ENCODE data around the gene GOLGA6L10. TPM values are rescaled to one million over a fixed set of nuclear protein-coding genes. Genes with fewer than 3 reads are reported as not detected.
"Not testable (repeated sequence)": the region's sequence is repeated elsewhere in the genome, so short reads cannot be mapped to it uniquely, and the experiment has no call there.

GOLGA6L10 gene
- total and polyA plus RNA-seq, 2 of the 4 experiments (the other 2 are of a cell fraction): under 0.01 to 0.79 TPM

DNA sequence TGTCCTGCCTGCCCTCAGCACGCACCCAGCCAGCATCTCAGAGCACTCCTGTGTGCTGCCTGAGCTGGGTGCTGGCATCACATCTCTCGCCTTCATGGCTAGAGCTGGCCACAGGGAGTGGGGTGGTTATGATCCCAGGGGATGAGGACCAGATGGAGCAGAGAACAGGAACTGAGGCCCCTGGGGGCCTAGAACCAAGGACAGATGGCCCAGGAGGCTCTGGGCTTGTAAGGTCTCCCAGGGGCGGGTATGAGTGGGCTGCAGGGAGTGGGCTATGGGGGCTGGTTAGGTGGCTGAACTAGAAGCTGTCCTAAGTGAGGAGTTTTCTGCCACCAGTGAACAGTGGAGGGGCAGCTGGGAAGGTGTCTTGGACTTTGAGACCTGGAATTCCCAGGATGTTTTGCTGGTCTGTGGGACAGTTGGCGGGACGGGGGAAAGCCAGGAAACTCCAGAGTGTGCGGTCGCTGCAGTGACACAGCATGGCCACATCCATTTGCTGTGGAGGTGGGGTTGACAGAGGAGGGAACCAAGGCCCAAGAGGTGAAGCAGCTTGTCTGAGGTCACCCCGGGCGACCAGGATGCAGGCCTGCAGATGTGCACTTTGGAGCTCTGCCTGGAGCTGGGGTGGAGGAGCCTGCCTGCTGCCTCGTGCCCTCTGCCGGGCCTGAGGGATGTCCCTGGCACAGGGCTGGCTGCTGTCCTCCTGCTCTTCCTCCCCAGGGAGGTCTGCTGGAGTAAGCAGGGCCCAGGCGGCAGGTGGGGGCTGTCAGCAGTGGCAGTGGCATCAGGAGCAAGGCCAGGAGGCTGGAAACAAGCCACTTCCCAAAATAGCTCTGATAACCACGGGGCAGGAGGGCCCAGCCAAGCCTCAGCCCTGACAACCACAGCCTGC lies 16.3 kb downstream of the GOLGA6L10 start:
- intact Hi-C loops (cut with micrococcal nuclease); H3K79me1 ChIP-seq (ENCODE audit: low read depth in 1 of 2, low read length in 2 of 2); H3K14ac ChIP-seq (replicated peaks; ENCODE audit: low read depth, low read length); H3K27me3 ChIP-seq (ENCODE audit: control insufficient read depth, insufficient read depth, low read length); H2AFZ ChIP-seq (replicated peaks; ENCODE audit: low read length, poor library complexity); BruUV-seq (replicated peaks); H2AK5ac ChIP-seq (ENCODE audit: low read depth, low read length); H4K8ac ChIP-seq (ENCODE audit: low read depth in 2 of 2, low read length in 2 of 2); H4K91ac ChIP-seq (ENCODE audit: insufficient read depth, low read depth, low read length); H3K4ac ChIP-seq (ENCODE audit: low read depth, low read length); H3K9me3 ChIP-seq (ENCODE audit: control insufficient read depth, insufficient read depth, low read length); DNase-seq; dilution Hi-C loops (cut with HindIII; ENCODE audit: low sequenced_read_pairs, unreplicated experiment); in situ Hi-C loops (cut with MboI; ENCODE audit: low sequenced_read_pairs); H3K36me3 ChIP-seq (ENCODE audit: control insufficient read depth, insufficient read depth, low read length); H3K23ac ChIP-seq (ENCODE audit: low read depth, low read length); H3K27ac ChIP-seq (ENCODE audit: insufficient read depth, low read length); H2BK20ac ChIP-seq (ENCODE audit: low read depth, low read length); H3K56ac ChIP-seq (ENCODE audit: extremely low read depth, insufficient read depth, low read length); H3K9me1 ChIP-seq (ENCODE audit: insufficient read depth, low read length); H3K18ac ChIP-seq (ENCODE audit: low read depth, low read length); H3K9ac ChIP-seq (ENCODE audit: low read depth, low read length); H3K4me3 ChIP-seq (ENCODE audit: insufficient read depth, low read depth, low read length); H2BK5ac ChIP-seq (ENCODE audit: low read depth, low read length, poor library complexity, severe bottlenecking); H4K20me1 ChIP-seq (ENCODE audit: insufficient read depth, low read length); H2BK15ac ChIP-seq (ENCODE audit: low read depth, low read length); H2BK120ac ChIP-seq (ENCODE audit: low read depth, low read length); H4K5ac ChIP-seq (ENCODE audit: low read depth, low read length); H2AK9ac ChIP-seq (replicated peaks; ENCODE audit: low read depth, low read length, poor library complexity); POLR2A ChIA-PET (ENCODE audit: unreplicated experiment); H3K4me2 ChIP-seq (ENCODE audit: low read depth, low read length); H3K4me1 ChIP-seq (ENCODE audit: control insufficient read depth, insufficient read depth, low read length): not testable (repeated sequence)
- no CpG with 5 or more reads among the region's 13 CpGs for WGBS, 2 experiments (ENCODE audit: extremely low coverage in 2 of 2, insufficient read length in 1 of 2)
- ATAC-seq (ENCODE audit: low read depth): peak; percentile 63
- CTCF ChIA-PET: interaction anchor here (0.7 kb wide), 1 partner anchor 740 kb away, joined by 3 read pairs; no protein-coding TSS in a partner anchor

- H4K5ac ChIP-seq (ENCODE audit: low read depth, low read length); H2BK20ac ChIP-seq (ENCODE audit: low read depth, low read length); H2BK120ac ChIP-seq (ENCODE audit: low read depth, low read length); H2BK5ac ChIP-seq (ENCODE audit: low read depth, low read length, poor library complexity, severe bottlenecking); H3K27ac ChIP-seq (ENCODE audit: insufficient read depth, low read length); H3K36me3 ChIP-seq (ENCODE audit: control insufficient read depth, insufficient read depth, low read length); H3K9me3 ChIP-seq (ENCODE audit: control insufficient read depth, insufficient read depth, low read length); H2AFZ ChIP-seq (replicated peaks; ENCODE audit: low read length, poor library complexity); intact Hi-C loops (cut with micrococcal nuclease); H3K4me1 ChIP-seq (ENCODE audit: control insufficient read depth, insufficient read depth, low read length); H3K4me3 ChIP-seq (ENCODE audit: insufficient read depth, low read depth, low read length); H3K56ac ChIP-seq (ENCODE audit: extremely low read depth, insufficient read depth, low read length); H2BK15ac ChIP-seq (ENCODE audit: low read depth, low read length); H2AK9ac ChIP-seq (replicated peaks; ENCODE audit: low read depth, low read length, poor library complexity); H3K14ac ChIP-seq (replicated peaks; ENCODE audit: low read depth, low read length); H3K79me1 ChIP-seq (ENCODE audit: low read depth in 1 of 2, low read length in 2 of 2); H2AK5ac ChIP-seq (ENCODE audit: low read depth, low read length); H3K27me3 ChIP-seq (ENCODE audit: control insufficient read depth, insufficient read depth, low read length); H3K4me2 ChIP-seq (ENCODE audit: low read depth, low read length); BruUV-seq (replicated peaks); dilution Hi-C loops (cut with HindIII; ENCODE audit: low sequenced_read_pairs, unreplicated experiment); H4K20me1 ChIP-seq (ENCODE audit: insufficient read depth, low read length); H4K91ac ChIP-seq (ENCODE audit: insufficient read depth, low read depth, low read length); H3K23ac ChIP-seq (ENCODE audit: low read depth, low read length); H3K18ac ChIP-seq (ENCODE audit: low read depth, low read length); in situ Hi-C loops (cut with MboI; ENCODE audit: low sequenced_read_pairs); H3K9ac ChIP-seq (ENCODE audit: low read depth, low read length); ATAC-seq (ENCODE audit: low read depth); H3K9me1 ChIP-seq (ENCODE audit: insufficient read depth, low read length); DNase-seq; H3K4ac ChIP-seq (ENCODE audit: low read depth, low read length); CTCF ChIA-PET; POLR2A ChIA-PET (ENCODE audit: unreplicated experiment); H4K8ac ChIP-seq (ENCODE audit: low read depth in 2 of 2, low read length in 2 of 2): not testable (repeated sequence)
- WGBS, 2 experiments (ENCODE audit: extremely low coverage in 2 of 2, insufficient read length in 1 of 2): no CpG with 5 or more reads among the region's 3 CpGs
These were observed 17.5 kb downstream of the GOLGA6L10 start for GRCh38 chr15:82331576-82332304.
